Smooth muscle cell (in vitro differentiated cells): ENCODE measurements around the gene GRAMD1B. TPM values are rescaled to one million over a fixed set of nuclear protein-coding genes. Genes with fewer than 3 reads are reported as not detected.

Experiments
- DNase-seq: peaks from one replicate; lab custom pipeline; 2025; ENCODE audit not compliant: unreplicated experiment; lab: John Stamatoyannopoulos, UW
- H2AFZ ChIP-seq: fragments of 200-600 bp; sonication (generic); 2 replicates; pipeline ENCODE4 v1.6.0; 2016; ENCODE audit warnings: antibody characterized with exemption, low read depth, mild to moderate bottlenecking
- H3F3A ChIP-seq: fragments of 200-600 bp; sonication (generic); 2 replicates; pipeline ENCODE4 v1.6.0; 2017; ENCODE audit warnings: antibody characterized with exemption, low read depth
- H3K27ac ChIP-seq: fragments of 200-600 bp; sonication (generic); 2 replicates; pipeline ENCODE4 v1.5.1; 2016; ENCODE audit warnings: low read depth, mild to moderate bottlenecking
- H3K27me3 ChIP-seq: fragments of 200-600 bp; sonication (generic); 2 replicates; pipeline ENCODE4 v1.6.1; 2016; ENCODE audit warnings: low read depth, mild to moderate bottlenecking
- H3K36me3 ChIP-seq: fragments of 200-600 bp; sonication (generic); 2 replicates; pipeline ENCODE4 v1.5.1; 2016; ENCODE audit warnings: low read depth
- H3K4me1 ChIP-seq: fragments of 200-600 bp; sonication (generic); 2 replicates; pipeline ENCODE4 v1.5.1; 2016; ENCODE audit warnings: low read depth
- H3K4me2 ChIP-seq: fragments of 200-600 bp; sonication (generic); 2 replicates; pipeline ENCODE4 v1.6.0; 2016; ENCODE audit warnings: mild to moderate bottlenecking
- H3K4me3 ChIP-seq: fragments of 200-600 bp; sonication (generic); 2 replicates; pipeline ENCODE4 v1.5.1; 2016; ENCODE audit warnings: mild to moderate bottlenecking
- H3K79me2 ChIP-seq: fragments of 200-600 bp; sonication (generic); 2 replicates; pipeline ENCODE4 v1.6.0; 2016; ENCODE audit warnings: low read depth, mild to moderate bottlenecking
- H3K9ac ChIP-seq: fragments of 200-600 bp; sonication (generic); 2 replicates; pipeline ENCODE4 v1.6.0; 2016; ENCODE audit warnings: low read depth
- H3K9me3 ChIP-seq: fragments of 200-600 bp; sonication (generic); replicated peaks from 2 replicates; pipeline ENCODE4 v1.5.1; 2016; ENCODE audit warnings: low read depth
- H4K20me1 ChIP-seq: fragments of 200-600 bp; sonication (generic); 2 replicates; pipeline ENCODE4 v1.6.0; 2016; ENCODE audit warnings: low read depth
- WGBS: methylation state at CpG from one replicate; pipeline ENCODE4 v1.1.7; 2016; ENCODE audit warnings: low lambda C conversion rate; 5-methylcytosine and 5-hydroxymethylcytosine counted together
- polyA plus RNA-seq: library from polyadenylated mRNA; unstranded; fragments of >200 nt; fragmentation: Nextera tagmentation; extraction: Ambion mirVana; gene quantifications from 2 replicates; pipeline ENCODE4 v1.2.1, GENCODE V29; 2016
- total RNA-seq: library from RNA; depleted of rRNA; stranded (reverse); fragments of >200 nt; gene quantifications from 2 replicates; pipeline ENCODE4 v1.2.3, GENCODE V29; 2014
- TF ChIP-seq, protein P1 (sequence below): fragments of 200-600 bp; sonication (generic); IDR thresholded peaks from 2 replicates; pipeline ENCODE4 v1.5.1; 2017; ENCODE audit warnings: borderline replicate concordance, mild to moderate bottlenecking, antibody characterized with exemption; ENCODE audit not compliant: insufficient read depth, poor library complexity, severe bottlenecking

GRAMD1B gene
- total and polyA plus RNA-seq, 2 experiments from 2014 or later, result 2.4 to 3.4 TPM

DNA sequence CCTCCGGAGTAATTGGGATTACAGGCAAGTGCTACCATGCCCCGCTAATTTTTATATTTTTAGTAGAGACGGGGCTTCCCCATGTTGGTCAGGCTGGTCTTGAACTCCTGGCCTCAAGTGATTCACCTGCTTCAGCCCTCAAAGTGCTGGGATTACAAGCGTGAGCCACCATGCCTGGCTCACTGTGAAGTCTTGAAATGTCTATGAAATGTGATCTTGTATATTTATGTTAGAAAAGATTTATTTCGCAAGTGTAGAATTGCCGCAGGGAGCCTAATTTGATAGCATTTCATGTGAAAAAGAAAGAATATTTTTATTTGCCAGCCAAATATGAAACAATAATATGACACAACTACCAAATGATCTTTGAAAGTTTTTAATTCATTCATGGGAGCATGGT lies 52.1 kb downstream of the GRAMD1B start:
- Histone ChIP-seq H3K9me3 (no peaks in the 10 kb centered on the region), H3K79me2 (no peaks in the 10 kb centered on the region), H3K27me3 (no peaks in the 10 kb centered on the region), H2AFZ (no peak overlapping the region), H3K4me3 (no peak overlapping the region), H3K9ac (no peak overlapping the region), H3K27ac (no peak overlapping the region), H3K36me3 (no peaks in the 10 kb centered on the region), H3K4me1 (no peaks in the 10 kb centered on the region), H3F3A (no peaks in the 10 kb centered on the region), H4K20me1 (no peaks in the 10 kb centered on the region), H3K4me2 (no peak overlapping the region)
- TF ChIP-seq, protein P1, sequence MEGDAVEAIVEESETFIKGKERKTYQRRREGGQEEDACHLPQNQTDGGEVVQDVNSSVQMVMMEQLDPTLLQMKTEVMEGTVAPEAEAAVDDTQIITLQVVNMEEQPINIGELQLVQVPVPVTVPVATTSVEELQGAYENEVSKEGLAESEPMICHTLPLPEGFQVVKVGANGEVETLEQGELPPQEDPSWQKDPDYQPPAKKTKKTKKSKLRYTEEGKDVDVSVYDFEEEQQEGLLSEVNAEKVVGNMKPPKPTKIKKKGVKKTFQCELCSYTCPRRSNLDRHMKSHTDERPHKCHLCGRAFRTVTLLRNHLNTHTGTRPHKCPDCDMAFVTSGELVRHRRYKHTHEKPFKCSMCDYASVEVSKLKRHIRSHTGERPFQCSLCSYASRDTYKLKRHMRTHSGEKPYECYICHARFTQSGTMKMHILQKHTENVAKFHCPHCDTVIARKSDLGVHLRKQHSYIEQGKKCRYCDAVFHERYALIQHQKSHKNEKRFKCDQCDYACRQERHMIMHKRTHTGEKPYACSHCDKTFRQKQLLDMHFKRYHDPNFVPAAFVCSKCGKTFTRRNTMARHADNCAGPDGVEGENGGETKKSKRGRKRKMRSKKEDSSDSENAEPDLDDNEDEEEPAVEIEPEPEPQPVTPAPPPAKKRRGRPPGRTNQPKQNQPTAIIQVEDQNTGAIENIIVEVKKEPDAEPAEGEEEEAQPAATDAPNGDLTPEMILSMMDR, result no peak
- no peak for DNase-seq
- WGBS, result 93% methylated on average over 6 of the region's 6 CpGs

GRCh38 chr11:123483058-123483457 lies 53.0 kb downstream of the GRAMD1B start:
- no peak overlapping the region for H3K9ac ChIP-seq
- TF ChIP-seq, protein P1, result no peak
- H3K4me3 ChIP-seq, result no peak overlapping the region
- no peak overlapping the region for H2AFZ ChIP-seq
- no peaks in the 10 kb centered on the region for H3K36me3 ChIP-seq
- WGBS, result 70% methylated on average over 8 of the region's 8 CpGs
- no peaks in the 10 kb centered on the region for H3K27me3 ChIP-seq
- no peaks in the 10 kb centered on the region for H3F3A ChIP-seq
- H3K9me3 ChIP-seq, result no peaks in the 10 kb centered on the region
- no peak for DNase-seq
- no peaks in the 10 kb centered on the region for H3K79me2 ChIP-seq
- H3K4me1 ChIP-seq, result no peaks in the 10 kb centered on the region
- H4K20me1 ChIP-seq, result no peaks in the 10 kb centered on the region
- no peak overlapping the region for H3K27ac ChIP-seq
- H3K4me2 ChIP-seq, result no peak overlapping the region

DNA sequence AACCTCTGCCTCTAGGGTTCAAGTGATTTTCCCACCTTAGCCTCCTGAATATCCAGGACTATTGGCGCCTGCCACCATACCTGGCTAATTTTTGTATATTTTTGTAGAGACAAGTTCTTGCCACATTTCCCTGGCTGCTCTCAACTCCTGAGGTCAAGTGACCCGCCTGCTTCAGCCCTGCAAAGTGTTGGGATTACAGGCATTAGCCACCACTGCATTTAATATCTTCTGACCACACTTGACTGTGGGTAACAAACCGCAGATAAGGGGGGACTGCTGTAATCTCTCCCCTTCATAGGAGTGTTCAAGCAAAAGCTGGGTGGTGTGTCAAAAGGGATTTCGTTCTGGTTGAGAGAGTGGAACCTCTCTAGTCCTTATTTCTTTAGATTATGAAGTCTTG lies 53.4 kb downstream of the GRAMD1B start:
- TF ChIP-seq, protein P1, result no peak
- 74% methylated on average over 4 of the region's 4 CpGs for WGBS
- no peaks in the 10 kb centered on the region for H3K79me2 ChIP-seq

DNA sequence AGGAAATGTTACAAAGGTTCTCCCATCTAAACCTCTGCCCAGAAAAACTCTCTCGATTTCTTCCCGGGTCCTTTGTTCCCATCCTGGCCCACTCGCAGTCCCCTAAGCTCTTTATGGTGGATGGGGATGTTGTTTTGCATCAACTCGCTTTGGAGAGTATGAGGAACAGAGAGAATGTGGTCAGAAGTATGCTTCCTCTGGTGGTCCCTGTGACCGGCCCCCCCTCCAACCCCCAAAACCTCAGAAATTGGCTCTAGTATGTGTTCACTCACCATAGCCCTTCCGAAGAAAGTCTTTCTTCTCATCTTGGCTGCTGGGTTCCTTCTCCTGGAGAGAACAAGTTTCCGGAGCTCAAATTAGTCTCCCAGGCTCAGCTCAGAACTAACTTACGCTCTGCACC lies 54.4 kb downstream of the GRAMD1B start:
- DNase-seq, result no peak
- 97% methylated on average over 8 of the region's 8 CpGs for WGBS
- Histone ChIP-seq H3K4me2 (no peak overlapping the region), H3K79me2 (no peaks in the 10 kb centered on the region), H3K4me1 (no peaks in the 10 kb centered on the region), H3K27me3 (no peaks in the 10 kb centered on the region), H3F3A (no peaks in the 10 kb centered on the region), H2AFZ (no peak overlapping the region), H3K9ac (no peak overlapping the region), H3K9me3 (no peaks in the 10 kb centered on the region), H4K20me1 (no peaks in the 10 kb centered on the region), H3K4me3 (no peak overlapping the region), H3K27ac (no peak overlapping the region), H3K36me3 (no peaks in the 10 kb centered on the region)
- TF ChIP-seq, protein P1, result no peak

More for the DNA sequence above, 53.4 kb downstream of the GRAMD1B start:
- Histone ChIP-seq H2AFZ (no peak overlapping the region), H3K9me3 (no peaks in the 10 kb centered on the region), H3K4me1 (no peaks in the 10 kb centered on the region), H3K4me2 (no peak overlapping the region), H4K20me1 (no peaks in the 10 kb centered on the region), H3K27ac (no peak overlapping the region), H3F3A (no peaks in the 10 kb centered on the region), H3K27me3 (no peaks in the 10 kb centered on the region), H3K36me3 (no peaks in the 10 kb centered on the region), H3K4me3 (no peak overlapping the region), H3K9ac (no peak overlapping the region)
- no peak for DNase-seq
